ENCODE data around the gene RDH12. TPM values are rescaled to one million over a fixed set of nuclear protein-coding genes. Genes with fewer than 3 reads are reported as not detected.

Gene RDH12
- total RNA-seq, 4 donors from 2014 or later: not detected

GRCh38 chr14:67666750-67667449, 34.8 kb upstream of the RDH12 start:
- DNase-seq: peak in 1 of 2 donors; percentile 29
- Histone ChIP-seq H3K27me3 (no peaks in the 10 kb centered on the region), H3K4me1 (no peaks in the 10 kb centered on the region), H3K9me3 (no peaks in the 10 kb centered on the region), H3K36me3 (no peaks in the 10 kb centered on the region), H3K4me3 (no peak overlapping the region), H3K27ac (no peak overlapping the region)
- intact Hi-C loops (cut with DNase I; ENCODE audit: low total_unique reads): loop anchor here (10.0 kb wide), 1 partner anchor 82 kb away; no protein-coding TSS in a partner anchor
- TF ChIP-seq CTCF (IDR thresholded peaks at IDR 0.05) (peak; percentile 52 to 78 (median 66)), POLR2A (IDR thresholded peaks at IDR 0.05) (no peak)

- DNase-seq: no peak
- Histone ChIP-seq H3K27me3 (no peaks in the 10 kb centered on the region), H3K27ac (no peak overlapping the region), H3K9me3 (no peaks in the 10 kb centered on the region), H3K36me3 (no peaks in the 10 kb centered on the region), H3K4me3 (no peak overlapping the region), H3K4me1 (peaks cover 0 to 11% of the 10 kb centered on the region in 2 donors)
- intact Hi-C loops (cut with DNase I; ENCODE audit: low total_unique reads): loop anchor here (10.0 kb wide), 1 partner anchor 84 kb away; no protein-coding TSS in a partner anchor
- TF ChIP-seq POLR2A (IDR thresholded peaks at IDR 0.05) (no peak), CTCF (IDR thresholded peaks at IDR 0.05) (no peak)
Observed at GRCh38 chr14:67668559-67668958, 33.1 kb upstream of the RDH12 start.

- Histone ChIP-seq H3K27ac (peak overlapping the region in 1 of 2 donors; percentile 98), H3K27me3 (no peaks in the 10 kb centered on the region), H3K4me1 (peaks cover 4 to 13% of the 10 kb centered on the region in 2 donors), H3K36me3 (no peaks in the 10 kb centered on the region), H3K9me3 (no peaks in the 10 kb centered on the region), H3K4me3 (peak overlapping the region; percentile 86 to 90)
- no peak for DNase-seq
- intact Hi-C loops (cut with DNase I; ENCODE audit: low total_unique reads): no loop called here
- TF ChIP-seq POLR2A (IDR thresholded peaks at IDR 0.05): no peak
- no peak for TF ChIP-seq CTCF (IDR thresholded peaks at IDR 0.05)
Observed at GRCh38 chr14:67673451-67673850, 28.2 kb upstream of the RDH12 start.

- peak overlapping the region; percentile 86 to 90 for H3K4me3 ChIP-seq
- H3K9me3 ChIP-seq: no peaks in the 10 kb centered on the region
- H3K36me3 ChIP-seq: no peaks in the 10 kb centered on the region
- H3K4me1 ChIP-seq: peaks cover 4 to 13% of the 10 kb centered on the region in 2 donors
- intact Hi-C loops (cut with DNase I; ENCODE audit: low total_unique reads): no loop called here
- peak overlapping the region; percentile 96 to 98 for H3K27ac ChIP-seq
- no peaks in the 10 kb centered on the region for H3K27me3 ChIP-seq
- peak; percentile 49 to 61 for DNase-seq
- peak in 3 of 4 experiments; percentile 16 to 28 (median 22) for TF ChIP-seq CTCF (IDR thresholded peaks at IDR 0.05)
- no peak for TF ChIP-seq POLR2A (IDR thresholded peaks at IDR 0.05)
Observed at GRCh38 chr14:67674139-67674479, 27.6 kb upstream of the RDH12 start.

GRCh38 chr14:67674480-67675218, 27.0 kb upstream of the RDH12 start, which contains the start of gene VTI1B:
VTI1B (minus strand) TSS chr14:67674632; CDS start chr14:67674489, 143 bp downstream.
- H3K4me3 ChIP-seq: peak within 1 kb of the TSS; percentile 86 to 90
- H3K36me3 ChIP-seq: no peaks in the 10 kb centered on the region
- H3K9me3 ChIP-seq: no peaks in the 10 kb centered on the region
- intact Hi-C loops (cut with DNase I; ENCODE audit: low total_unique reads): no loop called here
- peak in 1 of 2 donors; percentile 62 for TF ChIP-seq POLR2A (IDR thresholded peaks at IDR 0.05)
- TF ChIP-seq CTCF (IDR thresholded peaks at IDR 0.05): peak in 2 of 4 experiments; percentile 17 to 35
- H3K27ac ChIP-seq: peak within 1 kb of the TSS; percentile 96 to 98
- peak; percentile 60 to 87 for DNase-seq
- H3K4me1 ChIP-seq: peaks cover 4 to 13% of the 10 kb centered on the region in 2 donors
- H3K27me3 ChIP-seq: no peaks in the 10 kb centered on the region

Measured in uterus (tissue), 4 donors.